Measurements from ENCODE around the gene IKBIP. TPM values are rescaled to one million over a fixed set of nuclear protein-coding genes. Genes with fewer than 3 reads are reported as not detected.

IKBIP gene
- total and polyA plus RNA-seq, 9 of the 15 experiments (the other 6 are each of a cell fraction or from before 2014, with no cell fraction given) = 3.3 to 19.5 (median 14.9) TPM

GRCh38 chr12:98653866-98654493 is 9.4 kb upstream of the IKBIP start (continued):
- TF ChIP-seq MNT (conservative IDR thresholded peaks at IDR 0.05) (0 out of 4 replicates have a peak, but pooled peaks of 1 of the 2 experiments have one; percentile 22), ZNF699 (CRISPR knock-in tag; IDR thresholded peaks at IDR 0.05; ENCODE audit: insufficient replicate concordance) (no peak)

GRCh38 chr12:98651328-98651727 is 6.7 kb upstream of the IKBIP start:
- in situ Hi-C loops (cut with MboI) = no loop called here
- H3K27ac ChIP-seq (ENCODE audit: extremely low read depth, low read depth, low read length) = no peak overlapping the region

More at GRCh38 chr12:98651328-98651727, 6.7 kb upstream of the IKBIP start:
- Histone ChIP-seq H3K4me3 (no peak overlapping the region), H3K9me1 (ENCODE audit: control insufficient read depth, insufficient read depth, low read length) (no peaks in the 10 kb centered on the region), H2AFZ (ENCODE audit: low read depth, low read length) (no peak overlapping the region), H3K9me3 (replicated peaks; ENCODE audit: control insufficient read depth, insufficient read depth, low read depth, low read length) (no peaks in the 10 kb centered on the region), H3K79me2 (ENCODE audit: control insufficient read depth, insufficient read depth, low read length) (peaks cover 5% of the 10 kb centered on the region), H3K4me1 (replicated peaks in 1 of 2; ENCODE audit: control insufficient read depth in 2 of 2, insufficient read depth in 2 of 2, low read length in 2 of 2) (peaks cover 0 to 6% of the 10 kb centered on the region in 2 experiments; a peak in 2 of 5 replicates), H3K36me3 (ENCODE audit: control insufficient read depth, insufficient read depth, low read length) (peaks cover 25% of the 10 kb centered on the region), H4K20me1 (replicated peaks; ENCODE audit: control insufficient read depth, insufficient read depth, low read length) (no peaks in the 10 kb centered on the region), H3K4me2 (ENCODE audit: insufficient read depth, low read length) (no peak overlapping the region), H3K27me3 (ENCODE audit: control insufficient read depth in 2 of 2, insufficient read depth in 2 of 2, low read length in 2 of 2) (no peaks in the 10 kb centered on the region), H3K9ac (ENCODE audit: insufficient read depth in 1 of 2, low read depth in 2 of 2, low read length in 2 of 2) (no peak overlapping the region)
- no TSS peak for BruUV-seq (replicated peaks)
- peak; percentile 60 for TF ChIP-seq ZNF384 (IDR thresholded peaks at IDR 0.05; ENCODE audit: low read depth, low read length)
- TF ChIP-seq MEIS2 (IDR thresholded peaks at IDR 0.05; ENCODE audit: partially characterized antibody) = no peak
- ATAC-seq = no peak
- ChIA-PET POLR2A (interaction anchor here (0.8 to 2.3 kb wide), 6 partner anchors 10 to 298 kb away, joined by 3 to 12 read pairs (median 4); partner anchors contain the start of gene SLC25A3), CTCF (ENCODE audit: low intra/inter-chr PET ratio) (no interaction called here)
- no peak for FAIRE-seq
- no peak for DNase-seq (ENCODE audit: extremely low read depth in 1 of 4, low spot score in 3 of 4)
- intact Hi-C loops (cut with micrococcal nuclease) = no loop called here

Data from K562 (cell line).